H1 (cell line): ENCODE measurements around the gene FAAP100. TPM values are rescaled to one million over a fixed set of nuclear protein-coding genes. Genes with fewer than 3 reads are reported as not detected.
A peak's percentile ranks its signal among the peaks of the same experiment; 100 is the strongest.

ENCODE experiments used
- CTCF ChIA-PET: fragments of 300-600 bp; sonication (Branson Sonifier 250); formaldehyde crosslinking; loops from one replicate; lab custom pipeline; 2021; ENCODE audit not compliant: partially characterized antibody; lab: Charles Lee
- POLR2A ChIA-PET: fragments of 300-600 bp; sonication (Branson Sonifier 250); formaldehyde crosslinking; loops from one replicate; lab custom pipeline; 2021; ENCODE audit warnings: inconsistent platforms; ENCODE audit not compliant: partially characterized antibody; lab: Charles Lee
- DNase-seq, 2 experiments: peaks; one replicate each; pipeline versions ENCODE4 v3.0.0 to v3.0.0-alpha.2; 2010 to 2022; ENCODE audit warnings: low spot score in 2 of 2, low read depth in 1 of 2, mixed read lengths in 1 of 2
- FAIRE-seq: peaks from 2 replicates; lab custom pipeline; 2011; peaks lifted over from hg19 to GRCh38; lab: Jason Lieb, UNC
- H2AFZ ChIP-seq: 2 replicates; pipeline ENCODE4 v1.8.1; 2012; ENCODE audit warnings: low read length, inconsistent platforms
- H2AK5ac ChIP-seq: 2 replicates; pipeline ENCODE4 v1.6.1; 2013; ENCODE audit warnings: low read depth, low read length
- H2BK120ac ChIP-seq: replicated peaks from 2 replicates; pipeline ENCODE3; 2013; ENCODE audit warnings: low read depth, low read length, inconsistent platforms
- H2BK12ac ChIP-seq: 2 replicates; pipeline ENCODE4 v1.6.1; 2013; ENCODE audit warnings: low read depth, low read length
- H2BK15ac ChIP-seq: 2 replicates; pipeline ENCODE4 v1.6.1; 2013; ENCODE audit warnings: low read length
- H2BK20ac ChIP-seq: 2 replicates; pipeline ENCODE4 v1.6.1; 2013; ENCODE audit warnings: low read length
- H2BK5ac ChIP-seq: 2 replicates; pipeline ENCODE4 v1.6.1; 2013; ENCODE audit warnings: low read depth, low read length
- H3K14ac ChIP-seq: 2 replicates; pipeline ENCODE4 v1.6.1; 2013; ENCODE audit warnings: inconsistent platforms; ENCODE audit not compliant: insufficient read length
- H3K18ac ChIP-seq: 2 replicates; pipeline ENCODE4 v1.6.1; 2013; ENCODE audit warnings: low read length; ENCODE audit errors: extremely low read depth
- H3K23ac ChIP-seq: 2 replicates; pipeline ENCODE4 v1.6.1; 2013; ENCODE audit warnings: inconsistent platforms; ENCODE audit not compliant: insufficient read length
- H3K23me2 ChIP-seq: 2 replicates; pipeline ENCODE4 v1.6.1; 2013; ENCODE audit warnings: low read depth, low read length
- H3K27ac ChIP-seq: 2 replicates; pipeline ENCODE4 v1.6.1; 2011; ENCODE audit warnings: low read depth, low read length, inconsistent platforms
- H3K27me3 ChIP-seq, 4 experiments: replicated peaks in 1 of 4; 1 replicate in 1 of 4; 2 replicates in 3 of 4; pipeline versions ENCODE4 v1.6.1 to v1.8.1; 2011 to 2013; ENCODE audit warnings: low read length in 3 of 4, mild to moderate bottlenecking in 3 of 4, inconsistent platforms in 2 of 4, mixed read lengths in 2 of 4, moderate library complexity in 1 of 4; ENCODE audit not compliant: control insufficient read depth in 3 of 4, insufficient read depth in 3 of 4; ENCODE audit errors: extremely low read depth in 1 of 4
- H3K36me3 ChIP-seq, 4 experiments: 2 replicates each; pipeline versions ENCODE4 v1.6.1 to v1.8.1; 2011 to 2013; ENCODE audit warnings: mild to moderate bottlenecking in 4 of 4, low read length in 3 of 4, moderate library complexity in 2 of 4, control low read depth in 1 of 4, inconsistent platforms in 1 of 4; ENCODE audit not compliant: insufficient read depth in 4 of 4, control insufficient read depth in 2 of 4
- H3K4ac ChIP-seq: replicated peaks from 2 replicates; pipeline ENCODE3; 2013; ENCODE audit warnings: low read length, low read depth, mixed read lengths, inconsistent platforms; ENCODE audit not compliant: insufficient read length
- H3K4me1 ChIP-seq, 4 experiments: replicated peaks in 1 of 4; 1 replicate in 1 of 4; 2 replicates in 3 of 4; pipeline versions ENCODE4 v1.6.1 to v1.8.1; 2011 to 2013; ENCODE audit warnings: low read length in 3 of 4, inconsistent platforms in 2 of 4, mixed read lengths in 1 of 4; ENCODE audit not compliant: insufficient read depth in 4 of 4, control insufficient read depth in 3 of 4
- H3K4me2 ChIP-seq, 2 experiments: 2 replicates each; pipeline versions ENCODE4 v1.6.1 to v1.8.1; 2011 to 2013; ENCODE audit warnings: low read depth in 2 of 2, low read length in 2 of 2, control low read depth in 1 of 2, inconsistent platforms in 1 of 2, mild to moderate bottlenecking in 1 of 2; ENCODE audit not compliant: insufficient read depth in 1 of 2
- H3K4me3 ChIP-seq, 4 experiments: fragments of 200-600, 300-600 bp in 1 of 4; sonication (generic), shearing (Covaris generic), sonication (Bioruptor Twin) in 1 of 4; 2 replicates each; pipeline versions ENCODE4 v1.5.1 to v1.8.1; 2011 to 2016; ENCODE audit warnings: low read length in 4 of 4, low read depth in 3 of 4, control low read depth in 2 of 4, inconsistent platforms in 2 of 4, mild to moderate bottlenecking in 2 of 4, mixed read lengths in 1 of 4, moderate library complexity in 1 of 4; ENCODE audit not compliant: insufficient read depth in 2 of 4; ENCODE audit errors: extremely low read depth in 1 of 4
- H3K56ac ChIP-seq: replicated peaks from 2 replicates; pipeline ENCODE3; 2013; ENCODE audit warnings: low read depth, mild to moderate bottlenecking, mixed read lengths, low read length, inconsistent platforms; ENCODE audit not compliant: insufficient read length
- H3K79me1 ChIP-seq: 2 replicates; pipeline ENCODE4 v1.6.1; 2013; ENCODE audit warnings: low read depth, low read length, control low read depth
- H3K79me2 ChIP-seq, 2 experiments: 2 replicates each; pipeline versions ENCODE4 v1.6.1 to v1.8.1; 2012 to 2013; ENCODE audit warnings: low read length in 2 of 2, mild to moderate bottlenecking in 2 of 2, inconsistent platforms in 1 of 2; ENCODE audit not compliant: insufficient read depth in 2 of 2, control insufficient read depth in 1 of 2
- H3K9ac ChIP-seq, 4 experiments: replicated peaks in 1 of 4; 1 replicate in 1 of 4; 2 replicates in 3 of 4; pipeline versions ENCODE4 v1.6.1 to v1.8.1; 2011 to 2013; ENCODE audit warnings: low read depth in 3 of 4, low read length in 3 of 4, control low read depth in 2 of 4, mild to moderate bottlenecking in 2 of 4, moderate library complexity in 2 of 4, inconsistent platforms in 1 of 4; ENCODE audit errors: extremely low read depth in 1 of 4
- H3K9me3 ChIP-seq, 2 experiments: 2 replicates each; pipeline versions ENCODE4 v1.6.1 to v1.8.1; 2012 to 2013; ENCODE audit warnings: mild to moderate bottlenecking in 2 of 2, moderate library complexity in 2 of 2, control low read depth in 1 of 2, inconsistent platforms in 1 of 2, low read depth in 1 of 2, low read length in 1 of 2, mixed read lengths in 1 of 2; ENCODE audit not compliant: insufficient read depth in 2 of 2
- H4K20me1 ChIP-seq, 2 experiments: replicated peaks in 1 of 2; 2 replicates each; pipeline versions ENCODE3 to v1.8.1; 2011 to 2013; ENCODE audit warnings: inconsistent platforms in 2 of 2, low read length in 2 of 2, mild to moderate bottlenecking in 1 of 2; ENCODE audit not compliant: insufficient read depth in 2 of 2, control insufficient read depth in 1 of 2
- H4K5ac ChIP-seq: 2 replicates; pipeline ENCODE4 v1.6.1; 2013; ENCODE audit warnings: low read length, low read depth, mixed read lengths, inconsistent platforms; ENCODE audit not compliant: insufficient read length
- H4K8ac ChIP-seq: 2 replicates; pipeline ENCODE4 v1.8.0; 2013; ENCODE audit warnings: mild to moderate bottlenecking, moderate library complexity, low read length, inconsistent platforms; ENCODE audit not compliant: insufficient read depth; ENCODE audit errors: extremely low read depth
- H4K91ac ChIP-seq: replicated peaks from 2 replicates; pipeline ENCODE3; 2013; ENCODE audit warnings: low read length, mixed read lengths, inconsistent platforms; ENCODE audit not compliant: insufficient read length
- BACH1 ChIP-seq: IDR thresholded peaks from 2 replicates; pipeline ENCODE4 v1.6.1; 2012; ENCODE audit warnings: low read length, improper control_type of control experiment
- BRCA1 ChIP-seq: IDR thresholded peaks from 2 replicates; pipeline ENCODE4 v1.6.1; 2012; ENCODE audit warnings: low read depth, low read length, improper control_type of control experiment
- CHD1 ChIP-seq: IDR thresholded peaks from 2 replicates; pipeline ENCODE4 v1.6.1; 2012; ENCODE audit warnings: low read depth, low read length, improper control_type of control experiment
- EGR1 ChIP-seq: IDR thresholded peaks from 2 replicates; pipeline ENCODE4 v1.6.1; 2011; ENCODE audit warnings: low read depth, low read length, borderline replicate concordance
- GTF2F1 ChIP-seq: IDR thresholded peaks from 2 replicates; pipeline ENCODE4 v1.6.1; 2012; ENCODE audit warnings: low read depth, low read length, improper control_type of control experiment, borderline replicate concordance
- MAFK ChIP-seq: IDR thresholded peaks from 2 replicates; pipeline ENCODE4 v1.6.1; 2012; ENCODE audit warnings: low read depth, mild to moderate bottlenecking, improper control_type of control experiment, low read length
- MAX ChIP-seq: IDR thresholded peaks from 2 replicates; pipeline ENCODE4 v1.6.1; 2012; ENCODE audit warnings: inconsistent platforms
- NANOG ChIP-seq: IDR thresholded peaks from 2 replicates; pipeline ENCODE4 v1.6.1; 2011; ENCODE audit warnings: low read length, low read depth, mild to moderate bottlenecking, inconsistent platforms; ENCODE audit not compliant: insufficient read depth, poor library complexity, severe bottlenecking
- RNF2 ChIP-seq: fragments of 200-900, 300-1000 bp; sonication (generic); IDR thresholded peaks from 2 replicates; pipeline ENCODE4 v1.7.1; 2016; ENCODE audit warnings: borderline replicate concordance, low read depth, mild to moderate bottlenecking, antibody characterized with exemption, low read length; ENCODE audit not compliant: poor library complexity, severe bottlenecking; ENCODE audit errors: missing control alignments
- SIRT6 ChIP-seq: IDR thresholded peaks from one replicate; pipeline ENCODE4 v1.7.1; 2012; ENCODE audit warnings: low read length, inconsistent platforms
- SRF ChIP-seq: IDR thresholded peaks from 2 replicates; pipeline ENCODE4 v1.6.1; 2011; ENCODE audit warnings: mild to moderate bottlenecking, low read depth, low read length, moderate library complexity
- SUZ12 ChIP-seq: fragments of 200-600 bp; sonication (generic); IDR thresholded peaks from 2 replicates; pipeline ENCODE4 v1.6.1; 2012; ENCODE audit warnings: mild to moderate bottlenecking, inconsistent platforms, low read length, moderate library complexity, mixed read lengths
- TCF12 ChIP-seq: IDR thresholded peaks from 2 replicates; pipeline ENCODE4 v1.6.1; 2011; ENCODE audit warnings: low read depth, mild to moderate bottlenecking, low read length
- WGBS, 2 experiments: shearing (Covaris generic) in 1 of 2; methylation state at CpG; one replicate each; pipeline versions ENCODE4 v1.1.6 to v1.1.7; 2013 to 2015; ENCODE audit warnings: low lambda C conversion rate in 2 of 2, mixed read lengths in 2 of 2, inconsistent platforms in 1 of 2, low coverage in 1 of 2, missing lambda C conversion rate in 1 of 2; ENCODE audit not compliant: insufficient replicate concordance in 2 of 2, insufficient coverage in 1 of 2, insufficient read length in 1 of 2; ENCODE audit errors: extremely low coverage in 1 of 2, missing lambda C conversion rate in 1 of 2; 5-methylcytosine and 5-hydroxymethylcytosine counted together
- polyA plus RNA-seq, 7 experiments: library from polyadenylated mRNA; depleted of rRNA in 3 of 7; stranded (reverse) in 5 of 7; unstranded in 2 of 7; fragments of >200 nt in 5 of 7; fragments of 200-250 nt in 2 of 7; gene quantifications; 1 replicate in 5 of 7; 2 replicates in 1 of 7; 4 replicates in 1 of 7; pipeline versions ENCODE4 v1.2.1 to v1.2.3, GENCODE V29; 2011 to 2013; ENCODE audit warnings: missing spikeins in 2 of 7, mixed read lengths in 2 of 7
- total RNA-seq: library from RNA; stranded (reverse); fragmentation: NEBNext Ultra II Directional; extraction: Animal tissue kit (Norgen Biotek cat#: 25700); gene quantifications from 2 replicates; pipeline ENCODE4 v1.2.1, GENCODE V29; 2021

Gene FAAP100
- total and polyA plus RNA-seq, 2 of the 8 experiments (the other 6 are each of a cell fraction or from before 2014, with no cell fraction given), result 23.2 to 41.8 TPM

GRCh38 chr17:81579821-81580321, 27.7 kb upstream of the FAAP100 start:
- Histone ChIP-seq H3K4me3 (no peak overlapping the region), H2BK12ac (no peak overlapping the region), H2BK20ac (no peak overlapping the region), H2BK15ac (no peak overlapping the region), H3K9me3 (no peaks in the 10 kb centered on the region), H3K23ac (no peak overlapping the region), H3K4me1 (no peaks in the 10 kb centered on the region), H3K23me2 (no peaks in the 10 kb centered on the region), H3K36me3 (peaks cover 6 to 17% (median 14%) of the 10 kb centered on the region in 4 experiments), H3K4ac (no peak overlapping the region), H3K14ac (no peak overlapping the region), H3K18ac (no peak overlapping the region), H4K91ac (no peak overlapping the region), H3K79me2 (0 out of 4 replicates have a peak, but pooled peaks cover 0 to 2% of the 10 kb centered on the region in 2 experiments), H3K56ac (no peak overlapping the region), H3K4me2 (no peak overlapping the region), H3K27me3 (no peaks in the 10 kb centered on the region), H4K8ac (peak overlapping the region; percentile 31; the same call in 1 of the 2 replicates), H2AFZ (no peak overlapping the region), H4K5ac (no peak overlapping the region), H3K79me1 (peaks cover 6% of the 10 kb centered on the region), H4K20me1 (peaks cover 11 to 13% of the 10 kb centered on the region in 2 experiments), H3K9ac (no peak overlapping the region), H2BK120ac (no peak overlapping the region), H3K27ac (no peak overlapping the region), H2AK5ac (no peak overlapping the region), H2BK5ac (peak overlapping the region; percentile 52; the same call in 1 of the 2 replicates)
- POLR2A ChIA-PET, result interaction anchor here (0.9 to 2.2 kb wide), 8 partner anchors 10 to 50 kb away, joined by 3 to 9 read pairs (median 4); partner anchors contain the start of gene FAAP100
- WGBS, 2 experiments, result 94% methylated on average over 8 of the region's 10 CpGs; no CpG with 5 or more reads in 1 of the 2 experiments
- FAIRE-seq (no peak), DNase-seq (no peak)
- CTCF ChIA-PET, result interaction anchor here (0.7 to 5.1 kb wide), 4 partner anchors 21 to 325 kb away, joined by 3 to 31 read pairs (median 3); no protein-coding TSS in a partner anchor
- no peak for TF ChIP-seq TCF12
- no peak for TF ChIP-seq SRF
- TF ChIP-seq CHD1, result no peak
- no peak for TF ChIP-seq EGR1
- TF ChIP-seq SIRT6, result no peak
- no peak for TF ChIP-seq NANOG
- TF ChIP-seq MAX, result no peak
- TF ChIP-seq RNF2, result no peak
- no peak for TF ChIP-seq BRCA1
- no peak for TF ChIP-seq GTF2F1
- TF ChIP-seq MAFK, result no peak
- no peak for TF ChIP-seq SUZ12
- TF ChIP-seq BACH1, result no peak
